ENCODE data around the gene SEZ6.

The SEZ6 gene

DNA sequence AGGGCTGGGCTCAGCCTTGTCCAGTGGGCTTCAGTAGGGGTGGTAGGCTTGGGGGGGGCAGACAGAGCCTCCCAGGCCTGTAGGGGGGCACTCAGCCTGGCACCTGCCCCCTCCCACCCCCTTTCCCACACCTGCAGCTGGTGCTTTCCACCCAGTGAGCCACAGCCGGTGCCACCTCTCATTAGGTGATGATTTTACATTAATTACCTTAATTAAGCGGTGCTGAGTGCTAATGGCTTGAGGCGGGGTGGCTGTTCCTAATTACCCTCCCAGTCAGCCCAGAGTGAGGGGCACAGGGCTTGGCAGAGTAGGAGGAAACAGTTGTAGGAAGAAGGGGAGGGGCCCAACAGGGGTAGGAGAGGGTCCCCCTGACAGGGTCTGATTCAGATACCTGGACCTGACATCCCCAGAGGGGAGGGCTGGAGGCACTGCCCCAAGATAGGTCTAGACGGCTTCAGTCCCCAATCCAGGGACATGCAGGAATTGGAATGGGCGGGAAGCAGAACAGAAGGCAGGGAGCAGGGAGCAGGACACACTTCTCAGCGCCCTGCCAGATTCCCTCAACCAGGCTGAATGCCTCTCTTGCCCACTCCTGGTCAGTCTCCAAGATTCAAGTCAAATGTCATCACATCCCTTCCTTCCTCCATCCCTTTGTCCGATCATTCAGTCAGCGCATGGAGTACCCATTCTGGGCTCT lies 28.0 kb downstream of the SEZ6 start:
- DNase-seq (ENCODE audit: low read depth), result no peak
- TF ChIP-seq, protein P1, sequence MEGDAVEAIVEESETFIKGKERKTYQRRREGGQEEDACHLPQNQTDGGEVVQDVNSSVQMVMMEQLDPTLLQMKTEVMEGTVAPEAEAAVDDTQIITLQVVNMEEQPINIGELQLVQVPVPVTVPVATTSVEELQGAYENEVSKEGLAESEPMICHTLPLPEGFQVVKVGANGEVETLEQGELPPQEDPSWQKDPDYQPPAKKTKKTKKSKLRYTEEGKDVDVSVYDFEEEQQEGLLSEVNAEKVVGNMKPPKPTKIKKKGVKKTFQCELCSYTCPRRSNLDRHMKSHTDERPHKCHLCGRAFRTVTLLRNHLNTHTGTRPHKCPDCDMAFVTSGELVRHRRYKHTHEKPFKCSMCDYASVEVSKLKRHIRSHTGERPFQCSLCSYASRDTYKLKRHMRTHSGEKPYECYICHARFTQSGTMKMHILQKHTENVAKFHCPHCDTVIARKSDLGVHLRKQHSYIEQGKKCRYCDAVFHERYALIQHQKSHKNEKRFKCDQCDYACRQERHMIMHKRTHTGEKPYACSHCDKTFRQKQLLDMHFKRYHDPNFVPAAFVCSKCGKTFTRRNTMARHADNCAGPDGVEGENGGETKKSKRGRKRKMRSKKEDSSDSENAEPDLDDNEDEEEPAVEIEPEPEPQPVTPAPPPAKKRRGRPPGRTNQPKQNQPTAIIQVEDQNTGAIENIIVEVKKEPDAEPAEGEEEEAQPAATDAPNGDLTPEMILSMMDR (IDR thresholded peaks at IDR 0.05; ENCODE audit: low read depth, low read length, missing control alignments), result no peak
- H3K4me3 ChIP-seq (ENCODE audit: low read depth, low read length), result no peak overlapping the region

DNA sequence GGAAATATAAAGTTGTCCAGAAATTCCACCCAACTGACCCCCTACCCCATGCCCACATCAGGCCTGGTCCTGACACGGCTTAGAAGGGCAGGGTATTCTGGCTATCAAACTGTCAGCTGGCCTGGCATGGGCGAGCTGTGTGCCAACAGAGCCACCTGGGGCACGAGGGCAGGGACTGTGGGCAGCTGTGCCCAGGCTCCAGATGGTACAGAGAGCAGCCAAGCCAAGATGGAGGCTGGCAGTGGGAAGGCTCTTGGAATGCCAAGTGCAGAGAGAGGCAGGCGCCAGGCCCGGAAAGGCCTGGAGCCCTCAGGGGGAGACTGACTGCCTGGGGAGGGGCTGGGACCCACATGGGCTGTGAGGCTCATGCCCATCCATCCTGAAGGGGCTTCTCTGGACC lies 30.2 kb downstream of the SEZ6 start:
- no peak overlapping the region for H3K4me3 ChIP-seq (ENCODE audit: low read depth, low read length)
- TF ChIP-seq, protein P1 (IDR thresholded peaks at IDR 0.05; ENCODE audit: low read depth, low read length, missing control alignments), result no peak
- DNase-seq (ENCODE audit: low read depth), result no peak

DNA sequence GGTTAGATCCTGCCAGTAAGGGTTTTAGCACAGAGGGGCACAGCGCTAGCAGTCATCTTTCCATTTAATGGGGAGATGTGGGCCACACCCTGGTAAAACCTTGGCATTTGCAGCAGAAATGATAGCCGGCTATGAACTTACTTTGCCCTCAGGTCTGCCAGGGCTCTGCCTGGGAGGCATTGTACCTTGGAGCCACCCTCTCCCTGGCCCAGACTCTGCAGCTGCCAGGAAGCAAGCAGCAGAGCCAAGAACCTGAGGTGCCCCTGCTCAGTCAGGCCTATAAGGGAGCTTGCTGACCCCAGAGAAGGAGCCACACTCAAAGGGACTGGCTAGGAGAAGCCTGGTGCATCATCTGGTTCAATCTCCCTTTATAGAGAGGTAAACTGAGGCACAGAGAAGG lies 30.8 kb downstream of the SEZ6 start:
- TF ChIP-seq, protein P1 (IDR thresholded peaks at IDR 0.05; ENCODE audit: low read depth, low read length, missing control alignments), result no peak
- no peak for DNase-seq (ENCODE audit: low read depth)
- no peak overlapping the region for H3K4me3 ChIP-seq (ENCODE audit: low read depth, low read length)

DNA sequence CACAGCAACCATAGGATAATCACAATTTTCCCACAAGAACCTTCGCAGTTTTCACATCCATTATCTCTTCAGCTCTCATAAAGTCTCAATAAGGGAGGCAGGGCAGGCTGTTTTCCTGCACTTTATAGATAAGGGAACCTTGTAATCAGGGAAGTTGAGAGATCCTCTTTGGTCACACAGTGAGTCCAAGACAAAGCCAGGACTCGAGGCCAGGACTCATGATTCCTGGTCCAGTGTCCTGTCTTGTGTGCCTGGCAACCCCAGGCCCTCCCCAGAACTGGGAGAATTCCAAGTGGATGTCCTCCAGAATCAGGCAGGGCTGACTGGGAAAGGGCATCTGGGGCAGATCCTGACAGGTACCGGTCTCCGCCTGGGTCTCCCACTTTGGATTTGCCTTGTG lies 31.4 kb downstream of the SEZ6 start:
- DNase-seq (ENCODE audit: low read depth), result no peak
- H3K4me3 ChIP-seq (ENCODE audit: low read depth, low read length), result no peak overlapping the region
- TF ChIP-seq, protein P1 (IDR thresholded peaks at IDR 0.05; ENCODE audit: low read depth, low read length, missing control alignments), result no peak

DNA sequence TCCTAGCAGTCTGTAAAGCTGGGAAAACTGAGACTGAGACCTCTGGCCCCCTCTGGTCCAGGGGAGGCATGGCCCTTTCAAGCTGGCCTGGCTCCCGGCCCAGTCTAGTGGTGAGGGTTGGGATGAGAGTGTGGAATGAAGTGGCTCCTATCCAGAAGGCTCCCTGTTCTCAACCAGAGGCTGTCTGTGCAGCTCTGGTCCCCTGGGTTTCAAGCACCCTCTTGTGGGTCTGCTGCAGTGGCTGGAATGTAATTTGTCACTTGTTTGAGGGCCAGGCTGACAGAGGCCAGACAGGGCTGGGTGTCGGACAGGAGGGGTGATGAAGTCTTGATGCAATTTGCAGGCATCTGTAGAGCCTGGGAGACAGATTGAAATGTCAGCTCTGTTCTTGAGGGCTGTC lies 32.4 kb downstream of the SEZ6 start:
- H3K4me3 ChIP-seq (ENCODE audit: low read depth, low read length), result no peak overlapping the region
- DNase-seq (ENCODE audit: low read depth), result no peak
- TF ChIP-seq, protein P1 (IDR thresholded peaks at IDR 0.05; ENCODE audit: low read depth, low read length, missing control alignments), result no peak

DNA sequence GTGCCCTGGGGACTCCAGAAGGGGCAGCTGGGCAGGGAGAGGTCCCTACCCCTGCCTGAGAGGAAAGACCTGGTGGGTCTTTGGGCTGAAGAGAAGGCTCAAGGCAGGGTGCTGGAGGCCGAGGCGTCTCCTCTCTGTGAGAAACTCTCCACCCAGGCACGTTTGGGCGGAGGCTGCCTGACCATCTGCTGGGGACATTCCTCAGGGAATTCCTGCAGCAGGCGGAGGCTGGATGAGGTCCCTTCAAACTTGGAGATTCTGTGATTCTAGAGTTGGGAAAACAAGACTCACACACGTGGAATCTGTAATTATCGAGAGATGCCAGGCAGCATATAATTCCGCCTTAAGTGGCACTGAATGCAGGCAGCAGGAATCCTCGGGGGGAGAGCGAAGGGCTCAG lies 33.4 kb downstream of the SEZ6 start:
- TF ChIP-seq, protein P1 (IDR thresholded peaks at IDR 0.05; ENCODE audit: low read depth, low read length, missing control alignments), result no peak
- no peak overlapping the region for H3K4me3 ChIP-seq (ENCODE audit: low read depth, low read length)
- DNase-seq (ENCODE audit: low read depth), result no peak

DNA sequence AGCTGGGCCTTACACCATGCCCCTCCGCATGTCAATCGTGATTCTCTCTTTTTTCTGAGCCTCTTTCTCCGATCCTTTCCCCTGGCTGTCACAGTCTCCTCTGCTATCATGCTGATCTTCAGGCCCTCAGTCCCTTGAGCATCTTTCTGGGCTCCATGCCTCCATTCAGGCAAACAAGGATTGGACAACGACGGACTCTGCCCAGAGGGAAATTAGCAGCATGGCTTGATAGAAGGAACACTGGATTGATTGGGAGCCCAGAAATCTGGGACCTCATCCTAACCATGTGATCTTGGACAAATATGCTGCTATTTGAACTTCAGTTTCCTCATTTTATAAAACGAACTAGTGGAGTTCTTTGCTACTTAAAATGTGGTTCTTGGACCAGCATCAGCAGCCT lies 35.0 kb downstream of the SEZ6 start:
- DNase-seq (ENCODE audit: low read depth), result no peak
- TF ChIP-seq, protein P1 (IDR thresholded peaks at IDR 0.05; ENCODE audit: low read depth, low read length, missing control alignments), result no peak
- no peak overlapping the region for H3K4me3 ChIP-seq (ENCODE audit: low read depth, low read length)
